HG02759 (cell line): ENCODE data around the gene DCP1A.
"Not testable (repeated sequence)": the region's sequence is repeated elsewhere in the genome, so short reads cannot be mapped to it uniquely, and the experiment has no call there.

Experiments
- ATAC-seq: cut with Tn5 transposase; IDR thresholded peaks from one replicate; pipeline ENCODE4 v1.9.1; 2021; ENCODE audit warnings: mild to moderate bottlenecking, moderate library complexity; ENCODE audit not compliant: unreplicated experiment

The DCP1A gene

DNA sequence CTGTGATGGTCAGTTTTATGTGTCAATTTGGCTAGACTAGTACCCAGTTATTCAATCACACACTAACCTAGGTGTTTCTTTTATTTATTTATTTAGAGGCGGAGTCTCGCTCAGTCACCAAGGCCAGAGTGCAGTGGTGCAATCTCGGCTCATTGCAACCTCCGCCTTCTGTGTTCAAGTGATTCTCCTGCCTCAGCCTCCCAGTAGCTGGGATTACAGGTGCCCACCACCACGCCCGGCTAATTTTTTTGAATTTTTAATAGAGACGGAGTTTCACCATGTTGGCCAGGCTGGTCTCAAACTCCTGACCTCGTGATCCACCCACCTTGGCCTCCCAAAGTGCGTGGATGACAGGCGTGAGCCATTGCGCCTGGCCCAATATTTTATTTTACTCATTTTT is 78.2 kb downstream of the DCP1A start:
- ATAC-seq: not testable (repeated sequence)

DNA sequence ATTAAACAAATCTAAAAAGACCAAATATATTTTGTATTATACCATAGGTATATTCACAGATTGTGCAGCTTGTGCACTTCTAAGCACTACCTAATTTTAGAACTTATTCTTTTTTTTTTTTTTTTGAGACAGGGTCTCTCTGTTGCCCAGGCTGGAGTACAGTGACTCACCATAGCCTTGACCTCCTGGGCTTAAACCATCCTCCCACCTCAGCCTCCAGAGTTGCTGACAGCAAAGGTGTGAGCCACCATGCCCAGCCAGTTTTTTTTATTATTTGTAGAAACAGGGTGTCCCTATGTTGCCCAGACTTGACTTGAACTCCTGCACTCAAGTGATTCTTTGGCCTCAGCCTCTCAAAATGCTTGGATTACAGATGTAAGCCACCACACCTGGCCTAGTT is 79.6 kb downstream of the DCP1A start:
- ATAC-seq: no peak

DNA sequence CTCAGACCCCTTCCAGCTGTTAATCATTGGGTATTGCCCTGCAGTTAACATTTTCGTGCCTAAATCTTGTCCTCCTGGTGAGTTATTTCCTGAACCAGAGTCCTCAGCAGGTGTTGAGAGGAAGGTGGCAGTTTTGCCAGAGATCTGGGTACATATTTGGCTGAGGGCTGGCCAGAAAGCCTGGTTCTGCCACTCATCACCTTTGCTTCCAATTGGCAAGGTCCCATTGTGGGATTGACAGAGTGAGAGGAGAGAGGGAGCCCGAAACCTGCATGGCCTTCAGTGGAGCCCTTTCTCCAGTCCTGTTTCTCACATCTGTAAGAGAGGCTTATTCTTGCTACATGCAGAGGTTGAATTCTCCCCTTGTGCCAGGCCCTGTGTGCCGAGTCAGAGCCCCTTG is 82.6 kb downstream of the DCP1A start:
- ATAC-seq: no peak

DNA sequence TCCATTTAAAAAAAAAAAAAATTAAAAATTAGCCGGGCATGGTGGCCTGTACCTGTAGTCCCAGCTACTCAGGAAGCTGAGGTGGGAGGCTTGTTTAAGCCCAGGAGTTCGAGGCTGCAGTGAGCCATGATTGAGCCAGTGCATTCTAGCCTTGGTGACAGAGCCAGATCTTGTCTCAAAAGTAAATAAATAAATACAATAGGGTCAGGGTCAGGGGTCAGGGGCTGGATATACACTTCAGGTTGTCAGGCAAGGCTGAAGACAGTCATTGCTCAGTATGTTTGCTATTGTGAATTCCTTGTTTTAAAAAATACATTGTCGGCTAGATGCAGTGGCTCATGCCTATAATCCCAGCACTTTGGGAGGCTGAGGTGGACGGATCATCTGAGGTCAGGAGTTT is 83.4 kb downstream of the DCP1A start:
- no peak for ATAC-seq

DNA sequence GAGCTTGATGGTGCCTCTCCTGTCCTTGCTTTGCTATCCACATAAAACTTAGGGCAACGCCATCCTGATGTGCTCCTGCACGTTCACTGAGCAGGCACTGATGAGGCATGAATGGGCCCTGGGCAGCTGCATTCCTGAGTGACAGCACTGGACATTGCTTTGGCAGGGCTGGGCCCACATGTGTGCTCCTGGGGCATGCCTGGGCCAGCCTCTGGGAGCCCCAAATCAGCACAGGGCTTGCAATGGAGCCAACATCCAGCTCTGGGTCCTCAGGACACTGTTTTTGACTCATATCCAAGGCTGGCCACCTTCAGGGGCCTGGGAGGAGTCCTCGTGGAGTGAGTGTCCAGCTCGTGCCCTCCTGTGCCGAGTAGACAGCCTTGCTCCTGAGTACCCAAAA is 85.6 kb downstream of the DCP1A start:
- no peak for ATAC-seq

DNA sequence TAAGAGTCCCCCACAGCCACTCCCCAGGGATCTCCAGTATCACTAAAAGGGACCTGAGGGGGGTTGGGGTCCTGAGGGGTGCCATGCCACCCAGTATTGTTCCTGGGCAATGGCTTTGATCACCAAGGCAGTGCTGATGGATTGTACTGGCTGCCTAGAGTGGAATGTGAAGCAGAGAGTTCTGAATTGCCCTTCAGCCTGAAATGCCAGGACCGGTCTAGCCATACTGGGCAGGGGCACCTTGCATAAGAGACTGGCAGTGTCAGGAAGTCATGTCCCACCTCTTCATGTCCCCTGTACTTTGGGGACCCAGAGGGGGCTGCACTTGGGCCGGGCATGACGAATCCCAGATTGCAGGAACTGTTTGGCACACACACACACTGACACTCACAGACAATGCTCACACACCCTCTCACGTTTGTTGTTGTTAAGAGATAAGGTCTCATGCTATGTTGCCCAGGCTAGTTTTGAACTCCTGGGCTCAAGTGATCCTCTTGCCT is 87.0 kb downstream of the DCP1A start:
- no peak for ATAC-seq

DNA sequence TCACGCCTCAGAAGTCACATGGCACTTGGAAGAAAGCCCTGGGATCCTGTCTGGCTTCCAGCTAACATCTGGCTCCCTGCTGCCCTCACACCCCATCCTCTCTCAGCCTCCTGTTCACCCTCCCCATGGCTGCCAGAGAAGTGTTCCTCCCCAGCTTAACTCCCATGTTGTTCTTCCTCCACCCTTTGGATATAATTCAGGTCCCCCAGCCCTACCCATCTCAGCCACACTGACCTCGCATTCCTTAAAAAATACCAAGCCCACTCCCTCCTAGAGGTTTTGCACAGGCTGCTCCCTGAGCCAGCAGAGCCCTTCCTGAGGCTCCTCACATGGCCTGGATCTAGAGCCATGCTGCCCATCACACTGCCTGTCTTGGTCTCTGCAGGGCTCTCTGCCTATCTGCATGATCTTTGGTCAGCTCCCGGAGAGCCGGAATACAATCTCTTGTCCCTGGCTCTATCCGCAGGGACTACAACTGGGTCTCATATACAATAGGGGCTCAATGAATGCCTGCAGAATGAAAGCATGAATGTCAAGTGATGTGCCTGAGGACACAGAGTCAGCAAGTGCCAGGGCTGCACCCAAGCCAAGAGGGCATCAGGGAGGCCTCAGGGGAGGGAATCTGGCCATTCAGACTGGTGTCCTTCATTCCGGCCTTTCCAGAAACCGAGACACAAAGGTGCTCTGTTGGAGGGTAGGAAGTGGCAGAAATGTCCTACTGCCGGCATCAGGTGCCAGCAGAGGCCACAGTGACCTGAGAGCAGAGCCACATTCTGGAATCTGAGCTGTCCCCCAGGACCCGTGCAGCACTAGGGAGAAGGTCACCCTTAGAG is 87.7 kb downstream of the DCP1A start:
- no peak for ATAC-seq

DNA sequence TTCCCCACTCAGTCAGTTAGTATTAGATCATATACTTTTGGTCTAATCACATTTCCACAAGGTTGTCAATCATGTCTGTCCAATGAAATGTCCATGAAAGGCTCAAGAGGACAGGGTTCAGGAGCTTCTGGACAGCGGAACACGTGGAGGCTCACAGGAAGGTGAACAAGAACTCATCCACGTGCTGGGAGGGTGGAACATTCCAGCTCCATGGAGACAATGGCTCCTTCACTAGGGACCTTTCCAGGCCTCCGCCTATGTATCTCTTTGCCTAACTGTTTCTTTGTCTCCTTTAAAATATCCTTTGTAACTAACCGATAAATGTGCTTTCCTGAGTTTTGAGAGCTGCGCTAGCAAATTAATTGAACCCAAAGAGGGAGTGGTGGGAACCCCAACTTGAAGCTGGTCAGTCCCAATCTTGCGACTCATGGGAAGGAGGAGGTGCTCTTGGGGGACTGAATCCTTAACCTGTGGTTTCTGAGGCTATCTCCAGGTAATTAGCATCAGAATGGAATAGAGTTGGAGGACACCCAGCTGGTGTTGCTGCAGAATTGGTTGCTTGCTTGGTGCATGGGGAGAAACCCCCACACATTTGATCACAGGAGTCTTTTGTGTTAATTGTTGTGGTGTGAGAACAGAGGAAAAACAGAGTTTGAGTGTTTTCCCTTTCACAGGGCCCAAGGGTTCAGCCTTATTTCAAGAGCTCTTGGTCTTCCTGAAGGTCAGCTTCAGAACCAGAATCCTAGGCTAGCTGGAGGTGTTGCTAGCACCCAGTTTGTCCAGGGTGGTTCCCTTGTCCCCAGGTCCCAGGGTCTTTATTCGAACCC is 88.5 kb downstream of the DCP1A start:
- no peak for ATAC-seq

DNA sequence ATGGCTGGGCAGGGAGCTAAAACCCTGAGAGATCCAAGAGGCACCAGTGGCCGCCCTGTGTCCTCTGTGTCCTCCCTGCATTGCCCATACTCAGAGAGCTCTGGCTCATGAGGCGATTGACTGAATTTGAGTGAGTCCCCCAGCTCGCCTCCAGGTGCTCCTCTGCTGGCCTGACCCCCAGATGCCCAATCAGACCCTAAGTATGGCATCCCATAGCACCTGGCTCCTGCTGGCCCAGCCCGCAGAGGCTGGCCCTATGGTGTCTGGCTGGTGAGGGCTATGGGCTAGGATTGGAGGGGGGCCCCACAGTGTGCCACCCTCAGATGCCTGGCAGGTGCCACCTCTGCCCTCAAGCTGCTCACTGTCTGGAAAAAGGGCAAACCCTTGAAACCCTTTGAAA is 89.9 kb downstream of the DCP1A start:
- ATAC-seq: no peak

DNA sequence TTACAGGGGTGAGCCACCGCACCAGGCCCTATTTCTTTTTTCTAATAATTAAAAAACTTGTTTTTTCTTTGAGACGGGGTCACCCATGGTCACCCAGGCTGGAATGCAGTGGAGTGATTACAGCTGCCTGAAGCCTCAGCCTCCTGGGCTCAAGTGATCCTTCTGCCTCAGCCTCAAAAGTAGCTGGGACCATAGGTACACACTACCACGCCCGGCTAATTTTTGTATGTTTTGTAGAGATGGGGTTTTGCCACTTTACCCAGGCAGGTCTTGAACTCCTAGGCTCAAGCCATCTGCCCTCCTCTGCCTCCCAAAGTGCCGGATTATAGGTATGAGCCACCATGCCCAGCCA is 90.7 kb downstream of the DCP1A start:
- no peak for ATAC-seq

DNA sequence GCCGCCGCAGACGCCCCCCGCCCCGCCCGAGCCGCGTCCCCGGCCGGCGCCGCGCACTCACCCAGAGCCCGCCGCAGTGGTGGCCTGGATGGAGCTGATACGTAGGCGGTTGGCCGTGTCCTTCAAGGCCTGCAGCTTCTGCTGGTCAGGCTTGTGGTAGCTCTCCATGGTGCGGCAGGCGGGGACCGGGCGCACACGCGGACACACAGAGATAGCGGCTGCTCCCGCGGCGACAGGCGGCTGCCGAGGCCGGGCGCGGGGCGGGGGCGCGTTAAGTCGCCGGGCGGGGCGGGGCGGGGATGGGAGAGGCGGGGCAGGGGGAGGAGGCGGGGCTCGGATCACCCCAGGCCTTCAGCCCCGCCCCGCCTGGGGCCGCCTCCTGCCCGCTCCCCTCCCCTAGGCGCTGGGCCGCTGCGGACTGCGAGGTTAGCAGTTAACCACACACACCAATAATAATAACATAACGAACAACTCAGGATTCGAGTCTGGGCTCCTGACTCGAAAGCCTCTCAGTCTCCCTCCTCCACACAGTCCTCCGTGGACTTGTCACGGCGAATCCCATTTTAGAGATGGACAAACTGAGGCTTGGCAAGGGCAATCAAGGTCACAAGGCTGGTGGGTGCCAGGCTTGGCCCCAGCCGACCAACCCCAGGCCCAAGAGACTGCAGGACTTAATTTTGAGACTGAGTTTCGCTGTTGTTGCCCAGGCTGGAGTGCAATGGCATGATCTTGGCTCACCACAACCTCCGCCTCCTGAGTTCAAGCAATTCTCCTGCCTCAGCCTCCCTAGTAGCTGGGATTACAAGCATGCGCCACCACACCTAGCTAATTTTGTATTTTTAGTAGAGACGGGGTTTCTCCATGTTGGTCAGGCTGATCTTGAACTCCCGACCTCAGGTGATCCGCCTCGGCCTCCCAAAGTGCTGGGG is 91.3 kb downstream of the DCP1A start, which contains the start of gene TKT:
Gene TKT (minus strand): TSS at position 248 of the 929 bp plus-strand sequence. CDS start 80 bp downstream, at position 168.
- peak; percentile 68 for ATAC-seq

DNA sequence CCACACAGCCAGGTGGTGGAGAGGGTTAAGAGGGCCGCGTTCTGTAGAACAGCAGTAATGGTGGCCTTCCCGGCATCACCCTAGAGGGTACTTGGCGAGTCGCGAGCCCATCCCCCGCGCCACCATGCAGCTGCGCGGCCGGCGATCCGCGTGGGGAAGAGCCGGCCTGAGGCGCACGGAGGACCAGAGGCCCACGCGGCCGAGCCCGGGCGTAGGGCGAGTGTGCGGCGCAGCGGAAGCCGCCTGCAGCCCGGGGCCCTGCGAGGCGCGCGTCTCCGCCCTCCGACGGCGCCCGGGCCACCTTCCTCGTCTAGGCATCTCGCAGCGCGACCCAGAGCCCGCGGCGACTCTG is 91.9 kb downstream of the DCP1A start:
- ATAC-seq: peak; percentile 39

DNA sequence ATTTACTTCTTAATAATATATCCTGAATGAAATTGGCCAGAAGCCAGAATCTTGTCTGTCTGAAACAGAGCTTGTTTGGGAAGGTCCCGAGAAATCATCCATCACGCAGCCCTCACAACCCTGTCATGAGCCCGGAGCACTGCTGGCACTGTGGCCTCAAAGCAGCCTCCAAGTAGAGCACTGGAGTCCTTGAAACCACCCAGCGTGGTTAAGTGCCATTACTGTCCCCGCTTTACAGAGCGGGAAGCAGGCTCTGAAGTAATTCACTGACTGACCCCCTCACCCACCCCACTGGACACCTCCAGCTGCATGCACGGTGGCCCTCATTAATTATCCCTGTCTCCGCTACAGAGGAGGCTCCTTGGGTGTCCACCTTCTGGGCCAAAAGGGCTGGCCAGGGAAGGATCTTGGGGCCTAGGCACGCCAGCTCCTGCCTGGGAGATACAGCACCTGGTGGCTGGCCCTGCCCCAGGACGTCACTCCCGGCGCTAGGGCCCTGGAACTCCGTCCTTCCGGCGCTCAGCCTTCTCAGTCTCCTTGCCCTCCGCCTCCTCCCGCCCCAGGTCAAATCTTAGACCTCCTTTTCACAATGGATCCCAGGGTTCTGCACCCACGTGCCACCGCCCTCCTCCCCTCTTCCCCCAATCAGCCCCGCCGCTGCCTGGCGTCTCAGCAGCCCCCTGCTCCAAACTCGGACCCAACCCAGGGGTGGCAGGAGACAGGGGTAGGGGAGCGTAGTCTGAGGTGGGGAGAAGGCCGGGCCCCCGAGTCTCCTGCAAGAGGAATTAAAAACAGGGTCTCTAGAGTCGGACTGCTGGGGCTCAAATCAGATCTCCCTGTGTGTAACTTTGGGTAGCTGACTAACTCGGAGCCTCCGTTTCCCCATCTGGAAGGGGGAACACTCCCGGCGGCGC is 92.6 kb downstream of the DCP1A start:
- ATAC-seq: peak; percentile 40

DNA sequence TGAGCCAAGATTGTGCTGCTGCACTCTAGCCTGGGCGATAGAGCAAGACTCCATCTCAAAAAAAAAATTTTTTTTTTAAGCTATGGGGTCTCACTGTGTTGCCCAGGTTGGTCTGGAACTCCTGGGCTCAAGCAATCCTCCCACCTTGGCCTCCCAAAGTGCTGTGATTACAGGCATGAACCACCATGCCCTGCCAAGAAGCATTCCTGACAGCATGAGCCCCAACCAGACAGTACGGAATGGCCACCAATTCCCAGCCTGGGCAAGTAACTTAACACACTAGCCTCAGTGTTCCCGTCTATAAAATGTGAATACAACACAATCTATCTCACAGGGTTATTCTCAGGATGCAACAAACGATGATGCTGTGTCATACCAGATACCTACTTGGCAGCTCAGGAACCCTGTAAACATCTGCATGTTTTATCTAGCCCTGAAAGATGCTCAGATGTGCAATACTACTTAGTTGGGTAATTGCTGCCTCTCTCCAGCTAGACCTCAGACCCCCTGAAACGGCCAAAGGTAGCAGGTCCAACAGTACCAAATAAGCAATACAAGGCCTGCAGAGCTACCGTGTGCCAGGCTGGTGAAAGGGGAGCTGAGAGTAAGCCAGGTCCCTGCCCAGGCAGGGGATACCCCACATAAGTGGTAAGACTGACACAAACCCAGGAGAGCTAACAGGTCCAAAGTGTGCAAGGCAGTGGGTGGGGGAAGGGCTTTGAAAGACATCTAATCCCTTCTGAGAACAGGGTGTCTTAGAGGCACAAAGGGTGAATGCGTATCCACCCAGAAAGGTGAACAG is 93.4 kb downstream of the DCP1A start:
- ATAC-seq: no peak

DNA sequence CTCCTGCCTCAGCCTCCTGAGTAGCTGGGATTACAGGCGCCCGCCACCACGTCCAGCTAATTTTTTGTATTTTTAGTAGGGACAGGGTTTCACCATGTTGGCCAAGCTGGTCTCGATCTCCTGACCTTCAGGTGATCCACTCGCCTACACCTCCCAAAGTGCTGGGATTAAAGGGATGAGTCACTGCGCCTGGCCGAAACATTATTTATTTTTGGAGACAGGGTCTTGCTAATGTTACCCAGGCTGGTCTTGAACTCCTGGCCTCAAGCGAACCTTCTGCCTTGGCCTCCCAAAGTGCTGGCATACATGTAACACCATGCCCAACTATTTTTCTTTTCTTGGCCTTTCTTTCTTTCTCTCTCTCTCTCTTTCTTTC is 94.4 kb downstream of the DCP1A start:
- ATAC-seq: not testable (repeated sequence)

DNA sequence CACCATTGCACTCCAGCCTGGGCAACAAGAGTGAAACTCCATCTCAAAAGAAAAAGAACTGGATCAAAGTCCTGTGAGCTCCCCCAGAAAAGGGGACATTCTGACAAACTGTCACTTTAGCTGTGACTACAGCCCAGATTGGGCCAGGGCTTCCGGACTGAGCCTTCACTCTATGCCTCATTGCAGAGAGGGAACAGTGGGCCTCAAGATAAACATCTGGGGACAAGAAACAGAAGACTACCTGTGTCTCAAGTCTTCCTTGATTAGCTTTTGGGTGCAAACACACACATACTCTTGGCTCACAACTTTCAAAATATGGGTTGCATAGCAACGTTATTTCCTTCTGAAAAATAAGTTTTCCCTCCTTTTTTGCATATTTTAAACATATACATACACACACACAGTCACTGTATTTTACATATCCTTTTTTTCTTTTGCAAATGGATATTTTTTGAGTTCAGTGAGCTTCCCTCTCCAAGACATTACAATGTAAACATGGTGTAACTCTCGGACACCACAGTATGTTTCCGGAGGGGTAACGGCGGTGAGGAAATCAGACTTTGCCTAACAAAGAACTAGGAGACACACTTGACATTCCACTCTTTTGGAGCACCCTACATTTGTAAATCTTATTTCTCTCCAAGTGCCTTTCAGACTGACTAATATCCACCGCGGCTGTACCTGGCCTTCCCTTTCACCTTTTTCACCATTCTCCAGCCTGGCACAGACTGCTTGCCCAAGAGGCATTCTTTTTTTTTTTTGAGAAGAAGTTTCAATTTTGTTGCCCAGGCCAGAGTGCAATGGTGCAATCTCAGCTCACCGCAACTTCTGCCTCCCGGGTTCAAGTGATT is 95.0 kb downstream of the DCP1A start:
- no peak for ATAC-seq

DNA sequence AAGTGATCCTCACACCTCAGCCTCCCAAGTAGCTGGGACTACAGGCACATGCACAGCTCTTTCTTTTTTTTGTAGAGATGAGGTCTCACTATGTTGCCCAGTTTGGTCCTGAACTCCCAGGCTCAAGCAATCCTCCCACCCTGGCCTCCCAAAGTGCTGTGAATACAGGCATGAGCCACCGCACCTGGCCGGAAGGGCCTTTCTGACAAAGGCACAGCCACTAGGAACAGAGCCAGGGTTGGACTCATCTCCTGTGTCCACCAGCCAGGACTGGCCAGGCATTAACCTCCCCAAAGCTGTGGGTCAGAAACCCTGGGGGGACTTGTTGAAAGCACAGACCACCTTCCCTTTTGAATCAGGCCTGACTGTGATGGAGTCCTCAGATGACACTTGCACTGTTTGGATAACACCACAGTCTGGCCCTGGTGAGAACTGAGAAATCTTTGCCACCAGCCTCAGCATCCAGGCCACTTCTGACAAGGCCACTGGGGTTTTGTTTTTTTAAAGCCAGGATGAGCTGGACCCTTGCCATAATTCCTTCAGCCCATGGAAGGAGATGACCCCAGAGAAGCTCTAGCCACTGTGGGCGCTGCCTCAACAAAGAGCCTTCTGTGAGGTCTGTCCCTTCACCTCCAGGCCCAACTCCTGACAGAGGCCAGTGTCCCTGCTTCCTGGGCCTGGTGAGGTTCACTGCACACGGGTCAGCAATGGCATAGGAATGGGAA is 96.3 kb downstream of the DCP1A start:
- ATAC-seq: no peak

DNA sequence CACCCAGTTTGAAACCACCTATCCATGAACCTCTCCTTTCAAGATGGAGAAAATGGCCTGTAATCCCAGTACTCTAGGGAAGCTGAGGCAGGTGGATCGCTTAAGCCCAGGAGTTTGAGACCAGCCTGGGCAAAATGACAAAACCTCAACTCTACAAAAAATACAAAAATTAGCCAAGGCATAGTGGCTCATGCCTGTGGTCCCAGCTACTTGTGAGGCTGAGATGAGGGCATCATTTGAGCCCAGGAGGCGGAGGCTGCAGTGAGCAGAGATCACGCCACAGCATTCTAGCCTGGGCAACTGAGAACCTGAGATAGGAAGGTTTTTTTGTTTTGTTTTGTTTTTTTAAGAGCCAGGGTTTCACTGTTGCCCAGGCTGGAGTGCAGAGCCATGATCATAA is 96.9 kb downstream of the DCP1A start:
- ATAC-seq: no peak
